Cardiac muscle cell (in vitro differentiated cells and primary cell): ENCODE results near the gene OR4E2. TPM values are rescaled to one million over a fixed set of nuclear protein-coding genes. Genes with fewer than 3 reads are reported as not detected.
"Not testable (repeated sequence)": the region's sequence is repeated elsewhere in the genome, so short reads cannot be mapped to it uniquely, and the experiment has no call there.

Experiments used
- DNase-seq, 2 donors: peaks; one replicate each; pipeline versions ENCODE4 v3.0.0 to v3.0.0-alpha.2; 2010 to 2017; ENCODE audit warnings: low read depth in 1 of 2, low spot score in 1 of 2
- H3K27ac ChIP-seq: fragments of 200-600 bp; sonication (generic); 2 replicates; pipeline ENCODE4 v1.5.1; 2016
- H3K27me3 ChIP-seq: fragments of 200-600 bp; sonication (generic); 2 replicates; pipeline ENCODE4 v1.6.0; 2016; ENCODE audit warnings: control low read depth
- H3K36me3 ChIP-seq: fragments of 200-600 bp; sonication (generic); 2 replicates; pipeline ENCODE4 v1.5.1; 2016; ENCODE audit warnings: control low read depth
- H3K4me1 ChIP-seq: fragments of 200-600 bp; sonication (generic); 2 replicates; pipeline ENCODE4 v1.8.1; 2017; ENCODE audit warnings: low read depth, mild to moderate bottlenecking, mixed run types
- H3K4me3 ChIP-seq: fragments of 200-600 bp; sonication (generic); 2 replicates; pipeline ENCODE4 v1.5.1; 2016; ENCODE audit warnings: mild to moderate bottlenecking
- H3K9me3 ChIP-seq: fragments of 200-600 bp; sonication (generic); 2 replicates; pipeline ENCODE4 v1.5.1; 2017; ENCODE audit warnings: low read depth, mild to moderate bottlenecking, control low read depth
- CTCF ChIP-seq: IDR thresholded peaks from 2 replicates; pipeline ENCODE4 v1.5.1; 2012; ENCODE audit warnings: low read depth, mild to moderate bottlenecking, low read length
- polyA plus RNA-seq: library from polyadenylated mRNA; unstranded; fragments of >200 nt; fragmentation: Nextera tagmentation; extraction: Ambion mirVana; gene quantifications from 2 replicates; pipeline ENCODE4 v1.2.1, GENCODE V29; 2016
- total RNA-seq: library from RNA; depleted of rRNA; stranded (reverse); fragments of >200 nt; gene quantifications from 2 replicates; pipeline ENCODE4 v1.2.3, GENCODE V29; 2016

The OR4E2 gene
- total RNA-seq (not detected in 2 replicates), polyA plus RNA-seq (not detected in 2 replicates)

- Histone ChIP-seq H3K4me3 (no peak within 1 kb of the TSS), H3K4me1 (no peaks in the 10 kb centered on the region), H3K27me3 (no peaks in the 10 kb centered on the region), H3K36me3 (no peaks in the 10 kb centered on the region), H3K9me3 (no peaks in the 10 kb centered on the region), H3K27ac (no peak within 1 kb of the TSS)
- DNase-seq, result no peak
- TF ChIP-seq CTCF, result no peak
Measured at GRCh38 chr14:21653331-21653885, at the start of gene OR4E2. Gene OR4E2 (plus strand): TSS chr14:21653835. CDS start chr14:21665083, 11,248 bp downstream.

GRCh38 chr14:21612324-21612723 is 41.3 kb upstream of the OR4E2 start:
- no peaks in the 10 kb centered on the region for H3K36me3 ChIP-seq
- H3K4me1 ChIP-seq, result no peaks in the 10 kb centered on the region
- TF ChIP-seq CTCF, result no peak
- H3K9me3 ChIP-seq, result no peaks in the 10 kb centered on the region
- H3K27me3 ChIP-seq, result no peaks in the 10 kb centered on the region
- H3K4me3 ChIP-seq, result no peak overlapping the region
- DNase-seq, result peak in 1 of 2 donors; percentile 2
- H3K27ac ChIP-seq, result no peak overlapping the region

GRCh38 chr14:21614240-21614639 is 39.4 kb upstream of the OR4E2 start:
- H3K36me3 ChIP-seq, result no peaks in the 10 kb centered on the region
- no peak overlapping the region for H3K4me3 ChIP-seq
- no peaks in the 10 kb centered on the region for H3K4me1 ChIP-seq
- no peaks in the 10 kb centered on the region for H3K9me3 ChIP-seq
- no peak overlapping the region for H3K27ac ChIP-seq
- no peaks in the 10 kb centered on the region for H3K27me3 ChIP-seq
- DNase-seq, result no peak
- no peak for TF ChIP-seq CTCF

GRCh38 chr14:21617614-21618013 is 36.0 kb upstream of the OR4E2 start:
- DNase-seq, result no peak
- H3K9me3 ChIP-seq, result no peaks in the 10 kb centered on the region
- no peaks in the 10 kb centered on the region for H3K27me3 ChIP-seq
- no peak for TF ChIP-seq CTCF
- no peaks in the 10 kb centered on the region for H3K36me3 ChIP-seq
- no peak overlapping the region for H3K27ac ChIP-seq
- H3K4me1 ChIP-seq, result no peaks in the 10 kb centered on the region
- no peak overlapping the region for H3K4me3 ChIP-seq

GRCh38 chr14:21626491-21627230 is 27.0 kb upstream of the OR4E2 start:
- Histone ChIP-seq H3K36me3 (no peaks in the 10 kb centered on the region), H3K4me1 (no peaks in the 10 kb centered on the region), H3K9me3 (no peaks in the 10 kb centered on the region), H3K27me3 (no peaks in the 10 kb centered on the region), H3K27ac (no peak overlapping the region), H3K4me3 (no peak overlapping the region)
- peak in 1 of 2 donors; percentile 55 for DNase-seq
- TF ChIP-seq CTCF, result no peak

GRCh38 chr14:21630503-21630902 is 23.1 kb upstream of the OR4E2 start:
- H3K9me3 ChIP-seq, H3K27me3 ChIP-seq, DNase-seq, H3K4me1 ChIP-seq, H3K4me3 ChIP-seq, H3K27ac ChIP-seq, H3K36me3 ChIP-seq: not testable (repeated sequence)
